Liver (tissue), 9 donors: ENCODE results near the gene UBR4. TPM values are rescaled to one million over a fixed set of nuclear protein-coding genes. Genes with fewer than 3 reads are reported as not detected.

Source experiments
- DNase-seq: peaks from one replicate; pipeline ENCODE4 v3.0.0-alpha.2; 2017; ENCODE audit warnings: low spot score
- H3K27ac ChIP-seq, 2 donors: one replicate each; pipeline ENCODE4 v1.7.0; 2013; ENCODE audit warnings: inconsistent platforms in 2 of 2, low read length in 2 of 2, control low read depth in 1 of 2, low read depth in 1 of 2, mild to moderate bottlenecking in 1 of 2
- H3K27me3 ChIP-seq, 4 donors: one replicate each; pipeline versions ENCODE4 v1.6.1 to v1.7.0; 2013; ENCODE audit warnings: low read length in 3 of 4, inconsistent platforms in 1 of 4, mild to moderate bottlenecking in 1 of 4, moderate library complexity in 1 of 4; ENCODE audit not compliant: control insufficient read depth in 4 of 4, insufficient read depth in 4 of 4
- H3K36me3 ChIP-seq, 4 donors: one replicate each; pipeline versions ENCODE4 v1.6.1 to v1.7.0; 2013; ENCODE audit warnings: low read length in 3 of 4, mild to moderate bottlenecking in 3 of 4, low read depth in 1 of 4, moderate library complexity in 1 of 4; ENCODE audit not compliant: control insufficient read depth in 4 of 4, insufficient read depth in 3 of 4
- H3K4me1 ChIP-seq, 4 donors: one replicate each; pipeline versions ENCODE4 v1.6.1 to v1.7.0; 2013; ENCODE audit warnings: low read length in 3 of 4, mild to moderate bottlenecking in 3 of 4, moderate library complexity in 1 of 4; ENCODE audit not compliant: control insufficient read depth in 4 of 4, insufficient read depth in 4 of 4
- H3K4me3 ChIP-seq, 3 donors: one replicate each; pipeline versions ENCODE4 v1.6.1 to v1.7.0; 2013; ENCODE audit warnings: low read length in 3 of 3, control low read depth in 1 of 3, low read depth in 1 of 3, mild to moderate bottlenecking in 1 of 3
- H3K9ac ChIP-seq, 2 donors: one replicate each; pipeline ENCODE4 v1.7.0; 2013; ENCODE audit warnings: low read length in 2 of 2, mild to moderate bottlenecking in 2 of 2, moderate library complexity in 2 of 2, control low read depth in 1 of 2, low read depth in 1 of 2
- H3K9me3 ChIP-seq, 4 donors: one replicate each; pipeline versions ENCODE4 v1.6.1 to v1.7.0; 2013; ENCODE audit warnings: low read length in 3 of 4; ENCODE audit not compliant: control insufficient read depth in 4 of 4
- CTCF ChIP-seq: fragments of 150-350 bp; IDR thresholded peaks from 2 replicates; pipeline ENCODE4 v1.5.1; 2017; ENCODE audit warnings: improper control_type of control experiment, low read depth, low read length; ENCODE audit not compliant: missing input control
- EGR1 ChIP-seq, 2 donors: IDR thresholded peaks; 2 replicates each; pipeline ENCODE4 v1.6.1; 2016 to 2018; ENCODE audit warnings: antibody characterized with exemption in 2 of 2, low read depth in 2 of 2
- FOXA1 ChIP-seq: IDR thresholded peaks from 2 replicates; pipeline ENCODE4 v1.6.1; 2016; ENCODE audit warnings: antibody characterized with exemption
- FOXA2 ChIP-seq: IDR thresholded peaks from 2 replicates; pipeline ENCODE4 v1.6.1; 2016; ENCODE audit warnings: antibody characterized with exemption
- GABPA ChIP-seq, 2 donors: IDR thresholded peaks in 1 of 2; conservative IDR thresholded peaks in 1 of 2; 2 replicates each; pipeline ENCODE4 v1.6.1; 2016; ENCODE audit warnings: antibody characterized with exemption in 2 of 2, mild to moderate bottlenecking in 1 of 2, moderate library complexity in 1 of 2
- HNF4A ChIP-seq, 2 donors: conservative IDR thresholded peaks; 2 replicates each; pipeline ENCODE4 v1.6.1; 2016; ENCODE audit warnings: antibody characterized with exemption in 2 of 2, mild to moderate bottlenecking in 2 of 2
- HNF4G ChIP-seq: IDR thresholded peaks from 2 replicates; pipeline ENCODE4 v1.6.1; 2016; ENCODE audit warnings: antibody characterized with exemption
- JUND ChIP-seq, 2 donors: IDR thresholded peaks; 2 replicates each; pipeline ENCODE4 v1.6.1; 2016; ENCODE audit warnings: antibody characterized with exemption in 2 of 2
- NR2F2 ChIP-seq: IDR thresholded peaks from 2 replicates; pipeline ENCODE4 v1.6.1; 2016; ENCODE audit warnings: antibody characterized with exemption
- RAD21 ChIP-seq, 2 donors: IDR thresholded peaks; 2 replicates each; pipeline ENCODE4 v1.6.1; 2016; ENCODE audit warnings: antibody characterized with exemption in 2 of 2, mild to moderate bottlenecking in 2 of 2
- RXRA ChIP-seq, 2 donors: IDR thresholded peaks; 2 replicates each; pipeline ENCODE4 v1.6.1; 2017 to 2018; ENCODE audit warnings: antibody characterized with exemption in 2 of 2, mild to moderate bottlenecking in 1 of 2
- SP1 ChIP-seq: IDR thresholded peaks from 2 replicates; pipeline ENCODE4 v1.6.1; 2018; ENCODE audit warnings: antibody characterized with exemption, mild to moderate bottlenecking
- TAF1 ChIP-seq: conservative IDR thresholded peaks from 2 replicates; pipeline ENCODE4 v1.6.1; 2016; ENCODE audit warnings: antibody characterized with exemption, mild to moderate bottlenecking
- YY1 ChIP-seq: IDR thresholded peaks from 2 replicates; pipeline ENCODE4 v1.6.1; 2016; ENCODE audit warnings: antibody characterized with exemption, mild to moderate bottlenecking
- WGBS: extraction: QIAGEN DNeasy Blood & Tissue Kit; methylation state at CpG from one replicate; pipeline ENCODE4 v1.1.7; 2013; 5-methylcytosine and 5-hydroxymethylcytosine counted together
- polyA plus RNA-seq, 2 donors: library from polyadenylated mRNA; stranded (reverse) in 1 of 2; unstranded in 1 of 2; fragments of 200-250 nt in 1 of 2; fragments of >200 nt in 1 of 2; fragmentation: Nextera tagmentation in 1 of 2; extraction: Ambion mirVana in 1 of 2; gene quantifications; one replicate each; pipeline versions ENCODE4 v1.2.1 to v1.2.3, GENCODE V29; 2013 to 2015
- total RNA-seq, 2 donors: library from RNA; depleted of rRNA; stranded (reverse); fragments of >200 nt; gene quantifications; one replicate each; pipeline ENCODE4 v1.2.3, GENCODE V29; 2014
- TF ChIP-seq, protein P1 (sequence below): IDR thresholded peaks from 2 replicates; pipeline ENCODE4 v1.6.1; 2016; ENCODE audit warnings: antibody characterized with exemption
- TF ChIP-seq, protein P2 (sequence below): IDR thresholded peaks from 2 replicates; pipeline ENCODE4 v1.6.1; 2016; ENCODE audit warnings: antibody characterized with exemption, mild to moderate bottlenecking
- TF ChIP-seq, protein P3 (sequence below): IDR thresholded peaks from 2 replicates; pipeline ENCODE4 v1.6.1; 2016; ENCODE audit warnings: antibody characterized with exemption
- TF ChIP-seq, protein P4 (sequence below): IDR thresholded peaks from 2 replicates; pipeline ENCODE4 v1.6.1; 2016; ENCODE audit warnings: antibody characterized with exemption
- donor health status: healthy.
- donor health status: healthy.
- donor health status: healthy.
- donor health status: healthy.
- donor health status: healthy.

UBR4 gene
- total and polyA plus RNA-seq, 4 donors: 45.4 to 156 (median 86.9) TPM

GRCh38 chr1:19251305-19252196 lies 41.5 kb upstream of the UBR4 start, which contains the start of the genes EMC1 and MRTO4:
TSS of gene EMC1 (minus strand) at chr1:19251524. CDS start at chr1:19251509, 15 bp downstream.
TSS of gene MRTO4 (plus strand) at chr1:19251805. CDS start at chr1:19251836, 31 bp downstream.
- under 1% methylated on average over 81 of the region's 81 CpGs for WGBS
- no peaks in the 10 kb centered on the region for H3K27me3 ChIP-seq
- peaks cover 8 to 31% (median 23%) of the 10 kb centered on the region in 4 donors for H3K4me1 ChIP-seq
- H3K36me3 ChIP-seq: peaks cover 0 to 11% (median 5%) of the 10 kb centered on the region in 4 donors
- DNase-seq: peak; percentile 94
- H3K27ac ChIP-seq: peak within 1 kb of the TSS; percentile 95 to 100
- peak within 1 kb of the TSS; percentile 83 to 92 (median 92) for H3K4me3 ChIP-seq
- H3K9me3 ChIP-seq: no peaks in the 10 kb centered on the region
- TF ChIP-seq RAD21 (IDR thresholded peaks at IDR 0.05): peak; percentile 18 to 41
- no peak for TF ChIP-seq CTCF
- peak; percentile 64 to 73 for TF ChIP-seq EGR1 (IDR thresholded peaks at IDR 0.05; ENCODE audit: low read depth in 2 of 2)
- TF ChIP-seq NR2F2: no peak
- TF ChIP-seq SP1: peak; percentile 46
- no peak for TF ChIP-seq FOXA1
- TF ChIP-seq, protein P1, sequence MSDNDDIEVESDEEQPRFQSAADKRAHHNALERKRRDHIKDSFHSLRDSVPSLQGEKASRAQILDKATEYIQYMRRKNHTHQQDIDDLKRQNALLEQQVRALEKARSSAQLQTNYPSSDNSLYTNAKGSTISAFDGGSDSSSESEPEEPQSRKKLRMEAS: peak; percentile 78
- TF ChIP-seq, protein P2, sequence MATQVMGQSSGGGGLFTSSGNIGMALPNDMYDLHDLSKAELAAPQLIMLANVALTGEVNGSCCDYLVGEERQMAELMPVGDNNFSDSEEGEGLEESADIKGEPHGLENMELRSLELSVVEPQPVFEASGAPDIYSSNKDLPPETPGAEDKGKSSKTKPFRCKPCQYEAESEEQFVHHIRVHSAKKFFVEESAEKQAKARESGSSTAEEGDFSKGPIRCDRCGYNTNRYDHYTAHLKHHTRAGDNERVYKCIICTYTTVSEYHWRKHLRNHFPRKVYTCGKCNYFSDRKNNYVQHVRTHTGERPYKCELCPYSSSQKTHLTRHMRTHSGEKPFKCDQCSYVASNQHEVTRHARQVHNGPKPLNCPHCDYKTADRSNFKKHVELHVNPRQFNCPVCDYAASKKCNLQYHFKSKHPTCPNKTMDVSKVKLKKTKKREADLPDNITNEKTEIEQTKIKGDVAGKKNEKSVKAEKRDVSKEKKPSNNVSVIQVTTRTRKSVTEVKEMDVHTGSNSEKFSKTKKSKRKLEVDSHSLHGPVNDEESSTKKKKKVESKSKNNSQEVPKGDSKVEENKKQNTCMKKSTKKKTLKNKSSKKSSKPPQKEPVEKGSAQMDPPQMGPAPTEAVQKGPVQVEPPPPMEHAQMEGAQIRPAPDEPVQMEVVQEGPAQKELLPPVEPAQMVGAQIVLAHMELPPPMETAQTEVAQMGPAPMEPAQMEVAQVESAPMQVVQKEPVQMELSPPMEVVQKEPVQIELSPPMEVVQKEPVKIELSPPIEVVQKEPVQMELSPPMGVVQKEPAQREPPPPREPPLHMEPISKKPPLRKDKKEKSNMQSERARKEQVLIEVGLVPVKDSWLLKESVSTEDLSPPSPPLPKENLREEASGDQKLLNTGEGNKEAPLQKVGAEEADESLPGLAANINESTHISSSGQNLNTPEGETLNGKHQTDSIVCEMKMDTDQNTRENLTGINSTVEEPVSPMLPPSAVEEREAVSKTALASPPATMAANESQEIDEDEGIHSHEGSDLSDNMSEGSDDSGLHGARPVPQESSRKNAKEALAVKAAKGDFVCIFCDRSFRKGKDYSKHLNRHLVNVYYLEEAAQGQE: peak; percentile 52
- no peak for TF ChIP-seq RXRA (IDR thresholded peaks at IDR 0.05)
- TF ChIP-seq HNF4G: no peak
- TF ChIP-seq, protein P3, sequence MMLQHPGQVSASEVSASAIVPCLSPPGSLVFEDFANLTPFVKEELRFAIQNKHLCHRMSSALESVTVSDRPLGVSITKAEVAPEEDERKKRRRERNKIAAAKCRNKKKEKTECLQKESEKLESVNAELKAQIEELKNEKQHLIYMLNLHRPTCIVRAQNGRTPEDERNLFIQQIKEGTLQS: no peak
- TF ChIP-seq HNF4A (conservative IDR thresholded peaks at IDR 0.05): no peak
- TF ChIP-seq, protein P4, sequence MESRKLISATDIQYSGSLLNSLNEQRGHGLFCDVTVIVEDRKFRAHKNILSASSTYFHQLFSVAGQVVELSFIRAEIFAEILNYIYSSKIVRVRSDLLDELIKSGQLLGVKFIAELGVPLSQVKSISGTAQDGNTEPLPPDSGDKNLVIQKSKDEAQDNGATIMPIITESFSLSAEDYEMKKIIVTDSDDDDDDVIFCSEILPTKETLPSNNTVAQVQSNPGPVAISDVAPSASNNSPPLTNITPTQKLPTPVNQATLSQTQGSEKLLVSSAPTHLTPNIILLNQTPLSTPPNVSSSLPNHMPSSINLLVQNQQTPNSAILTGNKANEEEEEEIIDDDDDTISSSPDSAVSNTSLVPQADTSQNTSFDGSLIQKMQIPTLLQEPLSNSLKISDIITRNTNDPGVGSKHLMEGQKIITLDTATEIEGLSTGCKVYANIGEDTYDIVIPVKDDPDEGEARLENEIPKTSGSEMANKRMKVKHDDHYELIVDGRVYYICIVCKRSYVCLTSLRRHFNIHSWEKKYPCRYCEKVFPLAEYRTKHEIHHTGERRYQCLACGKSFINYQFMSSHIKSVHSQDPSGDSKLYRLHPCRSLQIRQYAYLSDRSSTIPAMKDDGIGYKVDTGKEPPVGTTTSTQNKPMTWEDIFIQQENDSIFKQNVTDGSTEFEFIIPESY: no peak
- TF ChIP-seq YY1: peak; percentile 98
- TF ChIP-seq GABPA (IDR thresholded peaks at IDR 0.05 in 1 of 2, conservative IDR thresholded peaks at IDR 0.05 in 1 of 2): peak in 1 of 2 donors; percentile 81
- TF ChIP-seq FOXA2: no peak
- TF ChIP-seq TAF1: no peak
- TF ChIP-seq JUND (IDR thresholded peaks at IDR 0.05): no peak
- peak within 1 kb of the TSS; percentile 93 to 98 for H3K9ac ChIP-seq
